Measurements from ENCODE around the gene NR2F6.

Gene NR2F6

GRCh38 chr19:17268754-17269153, 23.0 kb upstream of the NR2F6 start:
- Histone ChIP-seq H3K9ac (ENCODE audit: insufficient read length) (no peak overlapping the region), H3K36me3 (ENCODE audit: insufficient read depth, low read length) (peaks cover 10% of the 10 kb centered on the region; the same call in 1 of the 2 replicates), H3K4me3 (no peak overlapping the region), H3K9me3 (ENCODE audit: low read depth, low read length) (no peaks in the 10 kb centered on the region), H3K27ac (no peak overlapping the region)
- TF ChIP-seq EZH2 (IDR thresholded peaks at IDR 0.05) (no peak), POLR2AphosphoS5 (IDR thresholded peaks at IDR 0.05; ENCODE audit: borderline replicate concordance, low read depth, low read length) (no peak)
- no peak for DNase-seq (ENCODE audit: low read depth, low spot score)

- TF ChIP-seq FOXP2 (optimal IDR thresholded peaks at IDR 0.05; ENCODE audit: control extremely low read depth, extremely low read length, insufficient read depth), result no peak
- peak; percentile 90 for TF ChIP-seq POLR2AphosphoS5 (IDR thresholded peaks at IDR 0.05; ENCODE audit: borderline replicate concordance, low read depth, low read length)
- Histone ChIP-seq H3K27ac (peak within 1 kb of the TSS; percentile 71; the same call in 1 of the 2 replicates), H3K36me3 (ENCODE audit: insufficient read depth, low read length) (peaks cover 10% of the 10 kb centered on the region; the same call in 1 of the 2 replicates), H3K9me3 (ENCODE audit: low read depth, low read length) (no peaks in the 10 kb centered on the region), H3K9ac (ENCODE audit: insufficient read length) (peak within 1 kb of the TSS; percentile 89), H3K4me3 (peak within 1 kb of the TSS; percentile 99)
- DNase-seq (ENCODE audit: low read depth, low spot score), result peak; percentile 100
Observed at GRCh38 chr19:17266975-17267788, 21.5 kb upstream of the NR2F6 start, which contains the start of gene BABAM1. Gene BABAM1 (plus strand): TSS chr19:17267443. CDS start chr19:17268807, 1,364 bp downstream.

GRCh38 chr19:17266589-17266974, 20.9 kb upstream of the NR2F6 start:
- Histone ChIP-seq H3K4me3 (no peak overlapping the region), H3K36me3 (ENCODE audit: insufficient read depth, low read length) (peaks cover 10% of the 10 kb centered on the region; the same call in 1 of the 2 replicates), H3K9ac (ENCODE audit: insufficient read length) (no peak overlapping the region), H3K9me3 (ENCODE audit: low read depth, low read length) (no peaks in the 10 kb centered on the region), H3K27ac (peak overlapping the region; percentile 71; the same call in 1 of the 2 replicates)
- no peak for DNase-seq (ENCODE audit: low read depth, low spot score)
- TF ChIP-seq POLR2AphosphoS5 (IDR thresholded peaks at IDR 0.05; ENCODE audit: borderline replicate concordance, low read depth, low read length) (no peak), FOXP2 (optimal IDR thresholded peaks at IDR 0.05; ENCODE audit: control extremely low read depth, extremely low read length, insufficient read depth) (no peak), EZH2 (IDR thresholded peaks at IDR 0.05) (no peak)

- no peak overlapping the region for H3K4me3 ChIP-seq
- no peak overlapping the region for H3K9ac ChIP-seq (ENCODE audit: insufficient read length)
- H3K27ac ChIP-seq, result no peak overlapping the region
Observed at GRCh38 chr19:17266026-17266425, 20.3 kb upstream of the NR2F6 start.

GRCh38 chr19:17264641-17264979, 18.9 kb upstream of the NR2F6 start, which contains the start of gene USHBP1:
Gene USHBP1 (minus strand): TSS chr19:17264745. CDS start chr19:17264299, 446 bp downstream.
- peaks cover 4% of the 10 kb centered on the region; the same call in 1 of the 2 replicates for H3K36me3 ChIP-seq (ENCODE audit: insufficient read depth, low read length)
- DNase-seq (ENCODE audit: low read depth, low spot score), result no peak
- no peak for TF ChIP-seq POLR2AphosphoS5 (IDR thresholded peaks at IDR 0.05; ENCODE audit: borderline replicate concordance, low read depth, low read length)
- TF ChIP-seq EZH2 (IDR thresholded peaks at IDR 0.05), result no peak
- TF ChIP-seq FOXP2 (optimal IDR thresholded peaks at IDR 0.05; ENCODE audit: control extremely low read depth, extremely low read length, insufficient read depth), result no peak
- no peak within 1 kb of the TSS for H3K4me3 ChIP-seq
- H3K27ac ChIP-seq, result no peak within 1 kb of the TSS
- H3K9me3 ChIP-seq (ENCODE audit: low read depth, low read length), result no peaks in the 10 kb centered on the region
- no peak within 1 kb of the TSS for H3K9ac ChIP-seq (ENCODE audit: insufficient read length)

More at GRCh38 chr19:17266026-17266425, 20.3 kb upstream of the NR2F6 start:
- Histone ChIP-seq H3K9me3 (ENCODE audit: low read depth, low read length) (no peaks in the 10 kb centered on the region), H3K36me3 (ENCODE audit: insufficient read depth, low read length) (peaks cover 4% of the 10 kb centered on the region; the same call in 1 of the 2 replicates)
- TF ChIP-seq FOXP2 (optimal IDR thresholded peaks at IDR 0.05; ENCODE audit: control extremely low read depth, extremely low read length, insufficient read depth) (no peak), EZH2 (IDR thresholded peaks at IDR 0.05) (no peak), POLR2AphosphoS5 (IDR thresholded peaks at IDR 0.05; ENCODE audit: borderline replicate concordance, low read depth, low read length) (no peak)
- DNase-seq (ENCODE audit: low read depth, low spot score), result no peak

- Histone ChIP-seq H3K9ac (ENCODE audit: insufficient read length) (no peak overlapping the region), H3K9me3 (ENCODE audit: low read depth, low read length) (no peaks in the 10 kb centered on the region), H3K4me3 (no peak overlapping the region), H3K36me3 (ENCODE audit: insufficient read depth, low read length) (peaks cover 2% of the 10 kb centered on the region; the same call in 1 of the 2 replicates), H3K27ac (no peak overlapping the region)
- TF ChIP-seq FOXP2 (optimal IDR thresholded peaks at IDR 0.05; ENCODE audit: control extremely low read depth, extremely low read length, insufficient read depth) (no peak), POLR2AphosphoS5 (IDR thresholded peaks at IDR 0.05; ENCODE audit: borderline replicate concordance, low read depth, low read length) (no peak), EZH2 (IDR thresholded peaks at IDR 0.05) (no peak)
- no peak for DNase-seq (ENCODE audit: low read depth, low spot score)
Observed at GRCh38 chr19:17263712-17264640, 18.3 kb upstream of the NR2F6 start.

GRCh38 chr19:17262557-17262956, 16.8 kb upstream of the NR2F6 start:
- H3K4me3 ChIP-seq, result no peak overlapping the region
- no peak for TF ChIP-seq POLR2AphosphoS5 (IDR thresholded peaks at IDR 0.05; ENCODE audit: borderline replicate concordance, low read depth, low read length)
- H3K36me3 ChIP-seq (ENCODE audit: insufficient read depth, low read length), result no peaks in the 10 kb centered on the region
- H3K9ac ChIP-seq (ENCODE audit: insufficient read length), result no peak overlapping the region
- DNase-seq (ENCODE audit: low read depth, low spot score), result no peak
- H3K9me3 ChIP-seq (ENCODE audit: low read depth, low read length), result no peaks in the 10 kb centered on the region
- no peak overlapping the region for H3K27ac ChIP-seq

GRCh38 chr19:17260842-17261325, 15.2 kb upstream of the NR2F6 start:
- Histone ChIP-seq H3K36me3 (ENCODE audit: insufficient read depth, low read length) (no peaks in the 10 kb centered on the region), H3K9me3 (ENCODE audit: low read depth, low read length) (no peaks in the 10 kb centered on the region), H3K4me3 (no peak overlapping the region), H3K9ac (ENCODE audit: insufficient read length) (no peak overlapping the region), H3K27ac (no peak overlapping the region)
- peak; percentile 37 for DNase-seq (ENCODE audit: low read depth, low spot score)
- TF ChIP-seq EZH2 (IDR thresholded peaks at IDR 0.05) (no peak), POLR2AphosphoS5 (IDR thresholded peaks at IDR 0.05; ENCODE audit: borderline replicate concordance, low read depth, low read length) (no peak), FOXP2 (optimal IDR thresholded peaks at IDR 0.05; ENCODE audit: control extremely low read depth, extremely low read length, insufficient read depth) (no peak)

All from SK-N-MC (cell line).